K562 (cell line): ENCODE data around the gene HIVEP3. TPM values are rescaled to one million over a fixed set of nuclear protein-coding genes. Genes with fewer than 3 reads are reported as not detected.

Experiments used
- ATF2 ChIP-seq: sonication (generic); formaldehyde crosslinking; IDR thresholded peaks from 2 replicates; pipeline ENCODE4 v1.8.1; 2022; ENCODE audit warnings: missing genetic modification reagents
- CTCF ChIP-seq, 3 experiments: IDR thresholded peaks in 2 of 3; conservative IDR thresholded peaks in 1 of 3; 2 replicates each; pipeline ENCODE4 v1.5.1; 2011 to 2012; ENCODE audit warnings: low read length in 3 of 3, mild to moderate bottlenecking in 3 of 3, control low read depth in 2 of 3, improper control_type of control experiment in 1 of 3, inconsistent platforms in 1 of 3, low read depth in 1 of 3, mixed read lengths in 1 of 3, moderate library complexity in 1 of 3; ENCODE audit not compliant: insufficient read depth in 2 of 3
- ESRRA ChIP-seq: fragments of 450-650 bp; IDR thresholded peaks from 2 replicates; pipeline ENCODE4 v1.6.1; 2014; ENCODE audit warnings: low read depth, mild to moderate bottlenecking, moderate library complexity, borderline replicate concordance
- FOXK2 ChIP-seq, 2 experiments: fragments of 450-650 bp; IDR thresholded peaks in 1 of 2; conservative IDR thresholded peaks in 1 of 2; 2 replicates each; pipeline ENCODE4 v1.6.1; 2016; ENCODE audit warnings: low read depth in 2 of 2, mild to moderate bottlenecking in 1 of 2
- HINFP ChIP-seq: fragments of 450-650 bp; conservative IDR thresholded peaks from 2 replicates; pipeline ENCODE4 v1.6.1; 2016; ENCODE audit warnings: missing genetic modification characterization, low read depth, mild to moderate bottlenecking, control low read depth, missing compliant biosample characterization
- KDM5B ChIP-seq: fragments of 200-600 bp; sonication (generic); IDR thresholded peaks from 2 replicates; pipeline ENCODE4 v1.6.1; 2012; ENCODE audit warnings: low read depth, mild to moderate bottlenecking, moderate library complexity, low read length, control low read depth, inconsistent platforms; ENCODE audit not compliant: insufficient replicate concordance
- MECOM ChIP-seq: fragments of 250-450 bp; sonication (Bioruptor Pico); IDR thresholded peaks from 2 replicates; pipeline ENCODE4 v1.8.0; 2022; ENCODE audit warnings: inconsistent platforms
- MIER1 ChIP-seq: fragments of 450-650 bp; IDR thresholded peaks from 2 replicates; pipeline ENCODE4 v1.6.1; 2016; ENCODE audit warnings: antibody characterized with exemption, mild to moderate bottlenecking, low read depth
- MTA2 ChIP-seq: fragments of 450-650 bp; IDR thresholded peaks from 2 replicates; pipeline ENCODE4 v1.6.1; 2016; ENCODE audit warnings: low read depth
- POU5F1 ChIP-seq: fragments of 150-350 bp; IDR thresholded peaks from 2 replicates; pipeline ENCODE4 v1.6.1; 2014; ENCODE audit warnings: borderline replicate concordance, low read length, low read depth, mild to moderate bottlenecking; ENCODE audit not compliant: partially characterized antibody
- SMARCA4 ChIP-seq: fragments of 450-650 bp; IDR thresholded peaks from 2 replicates; pipeline ENCODE4 v1.6.1; 2016
- TAF15 ChIP-seq: fragments of 200-400 bp; formaldehyde crosslinking; IDR thresholded peaks from 2 replicates; pipeline ENCODE4 v1.6.1; 2017; ENCODE audit warnings: mild to moderate bottlenecking, low read depth, low read length, moderate library complexity
- ZBTB12 ChIP-seq: fragments of 250-450 bp; sonication (Bioruptor Pico); IDR thresholded peaks from 2 replicates; pipeline ENCODE4 v1.4.0; 2020
- ZFP30 ChIP-seq: fragments of 250-450 bp; sonication (Bioruptor Pico); IDR thresholded peaks from 2 replicates; pipeline ENCODE4 v1.8.0; 2022; ENCODE audit warnings: moderate library complexity, mild to moderate bottlenecking, inconsistent platforms, borderline replicate concordance
- ZNF668 ChIP-seq: fragments of 250-450 bp; sonication (Bioruptor Pico); IDR thresholded peaks from 2 replicates; pipeline ENCODE4 v1.8.0; 2022; ENCODE audit warnings: mild to moderate bottlenecking, inconsistent platforms
- polyA plus RNA-seq, 8 experiments: library from polyadenylated mRNA; depleted of rRNA in 4 of 8; stranded (reverse) in 5 of 8; unstranded in 3 of 8; fragments of >200 nt; fragmentation: Nextera tagmentation in 2 of 8; fragmentation: Illumina TruSeq in 1 of 8; extraction: Ambion mirVana in 2 of 8; extraction: Trizol in 1 of 8; gene quantifications; 2 replicates each; pipeline versions ENCODE4 v1.2.1 to v1.2.3, GENCODE V29; 2011 to 2014; ENCODE audit warnings: inconsistent platforms in 1 of 8, missing spikeins in 1 of 8
- total RNA-seq, 7 experiments: library from RNA; depleted of rRNA in 6 of 7; stranded (reverse); fragments of >200 nt in 6 of 7; fragmentation: Illumina TruSeq in 2 of 7; extraction: Trizol in 2 of 7; gene quantifications; 2 replicates each; pipeline versions ENCODE4 v1.2.1 to v1.2.3, GENCODE V29; 2011 to 2021; ENCODE audit warnings: low replicate concordance in 1 of 7
- TF ChIP-seq, protein P1 (sequence below): sonication (generic); formaldehyde crosslinking; IDR thresholded peaks from 2 replicates; pipeline ENCODE4 v1.8.0; 2022; ENCODE audit warnings: missing genetic modification reagents, mild to moderate bottlenecking, borderline replicate concordance
- TF ChIP-seq, protein P2 (sequence below): fragments of 450-650 bp; formaldehyde crosslinking; IDR thresholded peaks from 2 replicates; pipeline ENCODE4 v1.4.0; 2022; ENCODE audit warnings: mild to moderate bottlenecking, moderate library complexity

The HIVEP3 gene
- total and polyA plus RNA-seq, 9 of the 15 experiments (the other 6 are each of a cell fraction or from before 2014, with no cell fraction given): 0.09 to 0.58 (median 0.34) TPM; not detected in 1

GRCh38 chr1:41870076-41870562 is 48.6 kb downstream of the HIVEP3 start (continued):
- TF ChIP-seq KDM5B: no peak
- TF ChIP-seq CTCF (IDR thresholded peaks at IDR 0.05 in 2 of 3, conservative IDR thresholded peaks at IDR 0.05 in 1 of 3; ENCODE audit: insufficient read depth in 2 of 3, low read depth in 1 of 3, low read length in 3 of 3): no peak
- TF ChIP-seq ZFP30 (CRISPR knock-in tag): no peak
- TF ChIP-seq HINFP (tag): no peak
- no peak for TF ChIP-seq TAF15
- TF ChIP-seq SMARCA4: peak; percentile 94
- no peak for TF ChIP-seq MIER1
- TF ChIP-seq, protein P1, sequence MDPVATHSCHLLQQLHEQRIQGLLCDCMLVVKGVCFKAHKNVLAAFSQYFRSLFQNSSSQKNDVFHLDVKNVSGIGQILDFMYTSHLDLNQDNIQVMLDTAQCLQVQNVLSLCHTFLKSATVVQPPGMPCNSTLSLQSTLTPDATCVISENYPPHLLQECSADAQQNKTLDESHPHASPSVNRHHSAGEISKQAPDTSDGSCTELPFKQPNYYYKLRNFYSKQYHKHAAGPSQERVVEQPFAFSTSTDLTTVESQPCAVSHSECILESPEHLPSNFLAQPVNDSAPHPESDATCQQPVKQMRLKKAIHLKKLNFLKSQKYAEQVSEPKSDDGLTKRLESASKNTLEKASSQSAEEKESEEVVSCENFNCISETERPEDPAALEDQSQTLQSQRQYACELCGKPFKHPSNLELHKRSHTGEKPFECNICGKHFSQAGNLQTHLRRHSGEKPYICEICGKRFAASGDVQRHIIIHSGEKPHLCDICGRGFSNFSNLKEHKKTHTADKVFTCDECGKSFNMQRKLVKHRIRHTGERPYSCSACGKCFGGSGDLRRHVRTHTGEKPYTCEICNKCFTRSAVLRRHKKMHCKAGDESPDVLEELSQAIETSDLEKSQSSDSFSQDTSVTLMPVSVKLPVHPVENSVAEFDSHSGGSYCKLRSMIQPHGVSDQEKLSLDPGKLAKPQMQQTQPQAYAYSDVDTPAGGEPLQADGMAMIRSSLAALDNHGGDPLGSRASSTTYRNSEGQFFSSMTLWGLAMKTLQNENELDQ (CRISPR knock-in tag): no peak
- no peak for TF ChIP-seq POU5F1
- TF ChIP-seq MECOM (CRISPR knock-in tag): no peak
- no peak for TF ChIP-seq ESRRA
- TF ChIP-seq, protein P2, sequence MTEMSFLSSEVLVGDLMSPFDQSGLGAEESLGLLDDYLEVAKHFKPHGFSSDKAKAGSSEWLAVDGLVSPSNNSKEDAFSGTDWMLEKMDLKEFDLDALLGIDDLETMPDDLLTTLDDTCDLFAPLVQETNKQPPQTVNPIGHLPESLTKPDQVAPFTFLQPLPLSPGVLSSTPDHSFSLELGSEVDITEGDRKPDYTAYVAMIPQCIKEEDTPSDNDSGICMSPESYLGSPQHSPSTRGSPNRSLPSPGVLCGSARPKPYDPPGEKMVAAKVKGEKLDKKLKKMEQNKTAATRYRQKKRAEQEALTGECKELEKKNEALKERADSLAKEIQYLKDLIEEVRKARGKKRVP (CRISPR knock-in tag): no peak
- no peak for TF ChIP-seq MTA2
- no peak for TF ChIP-seq ZBTB12
- no peak for TF ChIP-seq ATF2 (CRISPR knock-in tag)
- TF ChIP-seq FOXK2 (conservative IDR thresholded peaks at IDR 0.05 in 1 of 2, IDR thresholded peaks at IDR 0.05 in 1 of 2; ENCODE audit: low read depth in 2 of 2): no peak
- no peak for TF ChIP-seq ZNF668 (CRISPR knock-in tag)
